Liver (tissue), 9 donors: ENCODE data around the gene INO80B. TPM values are rescaled to one million over a fixed set of nuclear protein-coding genes. Genes with fewer than 3 reads are reported as not detected.
"Not testable (repeated sequence)": the region's sequence is repeated elsewhere in the genome, so short reads cannot be mapped to it uniquely, and the experiment has no call there.

Experiments
- DNase-seq: peaks from one replicate; pipeline ENCODE4 v3.0.0-alpha.2; 2017; ENCODE audit warnings: low spot score
- H3K27ac ChIP-seq, 2 donors: one replicate each; pipeline ENCODE4 v1.7.0; 2013; ENCODE audit warnings: inconsistent platforms in 2 of 2, low read length in 2 of 2, control low read depth in 1 of 2, low read depth in 1 of 2, mild to moderate bottlenecking in 1 of 2
- H3K27me3 ChIP-seq, 4 donors: one replicate each; pipeline versions ENCODE4 v1.6.1 to v1.7.0; 2013; ENCODE audit warnings: low read length in 3 of 4, inconsistent platforms in 1 of 4, mild to moderate bottlenecking in 1 of 4, moderate library complexity in 1 of 4; ENCODE audit not compliant: control insufficient read depth in 4 of 4, insufficient read depth in 4 of 4
- H3K36me3 ChIP-seq, 4 donors: one replicate each; pipeline versions ENCODE4 v1.6.1 to v1.7.0; 2013; ENCODE audit warnings: low read length in 3 of 4, mild to moderate bottlenecking in 3 of 4, low read depth in 1 of 4, moderate library complexity in 1 of 4; ENCODE audit not compliant: control insufficient read depth in 4 of 4, insufficient read depth in 3 of 4
- H3K4me1 ChIP-seq, 4 donors: one replicate each; pipeline versions ENCODE4 v1.6.1 to v1.7.0; 2013; ENCODE audit warnings: low read length in 3 of 4, mild to moderate bottlenecking in 3 of 4, moderate library complexity in 1 of 4; ENCODE audit not compliant: control insufficient read depth in 4 of 4, insufficient read depth in 4 of 4
- H3K4me3 ChIP-seq, 3 donors: one replicate each; pipeline versions ENCODE4 v1.6.1 to v1.7.0; 2013; ENCODE audit warnings: low read length in 3 of 3, control low read depth in 1 of 3, low read depth in 1 of 3, mild to moderate bottlenecking in 1 of 3
- H3K9ac ChIP-seq, 2 donors: one replicate each; pipeline ENCODE4 v1.7.0; 2013; ENCODE audit warnings: low read length in 2 of 2, mild to moderate bottlenecking in 2 of 2, moderate library complexity in 2 of 2, control low read depth in 1 of 2, low read depth in 1 of 2
- H3K9me3 ChIP-seq, 4 donors: one replicate each; pipeline versions ENCODE4 v1.6.1 to v1.7.0; 2013; ENCODE audit warnings: low read length in 3 of 4; ENCODE audit not compliant: control insufficient read depth in 4 of 4
- ATF3 ChIP-seq: IDR thresholded peaks from 2 replicates; pipeline ENCODE4 v1.6.1; 2016; ENCODE audit warnings: antibody characterized with exemption
- CTCF ChIP-seq: fragments of 150-350 bp; IDR thresholded peaks from 2 replicates; pipeline ENCODE4 v1.5.1; 2017; ENCODE audit warnings: improper control_type of control experiment, low read depth, low read length; ENCODE audit not compliant: missing input control
- EGR1 ChIP-seq, 2 donors: IDR thresholded peaks; 2 replicates each; pipeline ENCODE4 v1.6.1; 2016 to 2018; ENCODE audit warnings: antibody characterized with exemption in 2 of 2, low read depth in 2 of 2
- FOXA1 ChIP-seq: IDR thresholded peaks from 2 replicates; pipeline ENCODE4 v1.6.1; 2016; ENCODE audit warnings: antibody characterized with exemption
- FOXA2 ChIP-seq: IDR thresholded peaks from 2 replicates; pipeline ENCODE4 v1.6.1; 2016; ENCODE audit warnings: antibody characterized with exemption
- GABPA ChIP-seq, 2 donors: IDR thresholded peaks in 1 of 2; conservative IDR thresholded peaks in 1 of 2; 2 replicates each; pipeline ENCODE4 v1.6.1; 2016; ENCODE audit warnings: antibody characterized with exemption in 2 of 2, mild to moderate bottlenecking in 1 of 2, moderate library complexity in 1 of 2
- HNF4A ChIP-seq, 2 donors: conservative IDR thresholded peaks; 2 replicates each; pipeline ENCODE4 v1.6.1; 2016; ENCODE audit warnings: antibody characterized with exemption in 2 of 2, mild to moderate bottlenecking in 2 of 2
- HNF4G ChIP-seq: IDR thresholded peaks from 2 replicates; pipeline ENCODE4 v1.6.1; 2016; ENCODE audit warnings: antibody characterized with exemption
- JUND ChIP-seq, 2 donors: IDR thresholded peaks; 2 replicates each; pipeline ENCODE4 v1.6.1; 2016; ENCODE audit warnings: antibody characterized with exemption in 2 of 2
- MAX ChIP-seq: IDR thresholded peaks from 2 replicates; pipeline ENCODE4 v1.6.1; 2016; ENCODE audit warnings: antibody characterized with exemption
- NR2F2 ChIP-seq: IDR thresholded peaks from 2 replicates; pipeline ENCODE4 v1.6.1; 2016; ENCODE audit warnings: antibody characterized with exemption
- RAD21 ChIP-seq, 2 donors: IDR thresholded peaks; 2 replicates each; pipeline ENCODE4 v1.6.1; 2016; ENCODE audit warnings: antibody characterized with exemption in 2 of 2, mild to moderate bottlenecking in 2 of 2
- REST ChIP-seq: IDR thresholded peaks from 2 replicates; pipeline ENCODE4 v1.6.1; 2016; ENCODE audit warnings: antibody characterized with exemption, mild to moderate bottlenecking
- RXRA ChIP-seq, 2 donors: IDR thresholded peaks; 2 replicates each; pipeline ENCODE4 v1.6.1; 2017 to 2018; ENCODE audit warnings: antibody characterized with exemption in 2 of 2, mild to moderate bottlenecking in 1 of 2
- SP1 ChIP-seq: IDR thresholded peaks from 2 replicates; pipeline ENCODE4 v1.6.1; 2018; ENCODE audit warnings: antibody characterized with exemption, mild to moderate bottlenecking
- TAF1 ChIP-seq: conservative IDR thresholded peaks from 2 replicates; pipeline ENCODE4 v1.6.1; 2016; ENCODE audit warnings: antibody characterized with exemption, mild to moderate bottlenecking
- YY1 ChIP-seq: IDR thresholded peaks from 2 replicates; pipeline ENCODE4 v1.6.1; 2016; ENCODE audit warnings: antibody characterized with exemption, mild to moderate bottlenecking
- ZBTB33 ChIP-seq: IDR thresholded peaks from 2 replicates; pipeline ENCODE4 v1.6.1; 2016; ENCODE audit warnings: antibody characterized with exemption
- WGBS: extraction: QIAGEN DNeasy Blood & Tissue Kit; methylation state at CpG from one replicate; pipeline ENCODE4 v1.1.7; 2013; 5-methylcytosine and 5-hydroxymethylcytosine counted together
- polyA plus RNA-seq, 2 donors: library from polyadenylated mRNA; stranded (reverse) in 1 of 2; unstranded in 1 of 2; fragments of 200-250 nt in 1 of 2; fragments of >200 nt in 1 of 2; fragmentation: Nextera tagmentation in 1 of 2; extraction: Ambion mirVana in 1 of 2; gene quantifications; one replicate each; pipeline versions ENCODE4 v1.2.1 to v1.2.3, GENCODE V29; 2013 to 2015
- total RNA-seq, 2 donors: library from RNA; depleted of rRNA; stranded (reverse); fragments of >200 nt; gene quantifications; one replicate each; pipeline ENCODE4 v1.2.3, GENCODE V29; 2014
- donor health status: healthy.
- donor health status: healthy.
- donor health status: healthy.
- donor health status: healthy.
- donor health status: healthy.

INO80B gene
- total and polyA plus RNA-seq, 4 donors = 2.7 to 14.8 (median 10.5) TPM

GRCh38 chr2:74420006-74420405, 34.9 kb upstream of the INO80B start:
- Histone ChIP-seq H3K9me3 (no peaks in the 10 kb centered on the region), H3K36me3 (no peaks in the 10 kb centered on the region), H3K4me3 (no peak overlapping the region), H3K27ac (no peak overlapping the region), H3K9ac (no peak overlapping the region), H3K27me3 (peaks cover 0 to 7% (median 0%) of the 10 kb centered on the region in 4 donors), H3K4me1 (peaks cover 7 to 24% (median 15%) of the 10 kb centered on the region in 4 donors)
- TF ChIP-seq CTCF = no peak
- TF ChIP-seq JUND (IDR thresholded peaks at IDR 0.05) = no peak
- no peak for TF ChIP-seq FOXA1
- TF ChIP-seq ZBTB33 = no peak
- TF ChIP-seq ATF3 = no peak
- TF ChIP-seq HNF4A (conservative IDR thresholded peaks at IDR 0.05) = no peak
- no peak for TF ChIP-seq SP1
- TF ChIP-seq RXRA (IDR thresholded peaks at IDR 0.05) = no peak
- no peak for TF ChIP-seq YY1
- TF ChIP-seq EGR1 (IDR thresholded peaks at IDR 0.05; ENCODE audit: low read depth in 2 of 2) = no peak
- no peak for TF ChIP-seq TAF1
- no peak for TF ChIP-seq MAX
- DNase-seq = no peak
- 82% methylated on average over 2 of the region's 2 CpGs for WGBS

GRCh38 chr2:74420443-74421103, 34.3 kb upstream of the INO80B start:
- 80% methylated on average over 19 of the region's 19 CpGs for WGBS
- not testable (repeated sequence) for DNase-seq, H3K4me3 ChIP-seq, H3K36me3 ChIP-seq, H3K9me3 ChIP-seq, H3K27me3 ChIP-seq, H3K27ac ChIP-seq, H3K9ac ChIP-seq
- H3K4me1 ChIP-seq = peaks cover 7 to 18% (median 10%) of the 10 kb centered on the region in 4 donors

- Histone ChIP-seq H3K4me1 (peaks cover 6 to 17% (median 7%) of the 10 kb centered on the region in 4 donors), H3K27ac (peak within 1 kb of the TSS; percentile 6 to 64), H3K27me3 (no peaks in the 10 kb centered on the region), H3K9ac (peak within 1 kb of the TSS in 1 of 2 donors; percentile 55), H3K4me3 (peak within 1 kb of the TSS; percentile 47 to 72 (median 60)), H3K9me3 (no peaks in the 10 kb centered on the region), H3K36me3 (peaks cover 2 to 12% (median 5%) of the 10 kb centered on the region in 4 donors)
- peak; percentile 75 for DNase-seq
- WGBS = 2% methylated on average over 57 of the region's 57 CpGs
- TF ChIP-seq ATF3 (no peak), FOXA2 (no peak), HNF4A (conservative IDR thresholded peaks at IDR 0.05) (no peak), SP1 (no peak), RAD21 (IDR thresholded peaks at IDR 0.05) (no peak), REST (no peak), EGR1 (IDR thresholded peaks at IDR 0.05; ENCODE audit: low read depth in 2 of 2) (no peak), NR2F2 (no peak), FOXA1 (no peak), TAF1 (no peak), YY1 (no peak), HNF4G (no peak), MAX (no peak), RXRA (IDR thresholded peaks at IDR 0.05) (no peak), GABPA (IDR thresholded peaks at IDR 0.05 in 1 of 2, conservative IDR thresholded peaks at IDR 0.05 in 1 of 2) (no peak)
Observed at GRCh38 chr2:74421221-74421870, 33.5 kb upstream of the INO80B start, which contains the start of the genes C2orf81 and WDR54. Gene C2orf81 (minus strand): TSS chr2:74421619. CDS start chr2:74421560, 59 bp downstream. Gene WDR54 (plus strand): TSS chr2:74421730. CDS start chr2:74422154, 424 bp downstream.
